CD4-positive, alpha-beta T cell treated with Interleukin-15 for 1 hour (primary cell): Measurements from ENCODE around the gene ZNF205.
"Not testable (repeated sequence)": the region's sequence is repeated elsewhere in the genome, so short reads cannot be mapped to it uniquely, and the experiment has no call there.

Experiments
- DNase-seq: peaks from one replicate; pipeline ENCODE4 v3.0.0-alpha.2; 2020

Gene ZNF205

DNA sequence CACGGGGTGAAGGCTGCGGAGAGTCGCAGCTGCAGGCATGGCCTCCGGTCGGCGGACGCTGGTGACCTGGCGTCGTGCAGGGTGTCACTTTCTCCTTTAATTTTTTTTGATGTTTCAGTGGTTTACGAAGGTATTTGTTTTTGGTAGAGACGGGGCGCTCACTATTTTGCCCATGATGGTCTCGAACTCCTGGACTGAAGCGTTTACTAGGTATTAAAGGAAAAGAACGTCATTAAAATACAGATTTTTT is 39.6 kb downstream of the ZNF205 start:
- DNase-seq: peak; percentile 30

DNA sequence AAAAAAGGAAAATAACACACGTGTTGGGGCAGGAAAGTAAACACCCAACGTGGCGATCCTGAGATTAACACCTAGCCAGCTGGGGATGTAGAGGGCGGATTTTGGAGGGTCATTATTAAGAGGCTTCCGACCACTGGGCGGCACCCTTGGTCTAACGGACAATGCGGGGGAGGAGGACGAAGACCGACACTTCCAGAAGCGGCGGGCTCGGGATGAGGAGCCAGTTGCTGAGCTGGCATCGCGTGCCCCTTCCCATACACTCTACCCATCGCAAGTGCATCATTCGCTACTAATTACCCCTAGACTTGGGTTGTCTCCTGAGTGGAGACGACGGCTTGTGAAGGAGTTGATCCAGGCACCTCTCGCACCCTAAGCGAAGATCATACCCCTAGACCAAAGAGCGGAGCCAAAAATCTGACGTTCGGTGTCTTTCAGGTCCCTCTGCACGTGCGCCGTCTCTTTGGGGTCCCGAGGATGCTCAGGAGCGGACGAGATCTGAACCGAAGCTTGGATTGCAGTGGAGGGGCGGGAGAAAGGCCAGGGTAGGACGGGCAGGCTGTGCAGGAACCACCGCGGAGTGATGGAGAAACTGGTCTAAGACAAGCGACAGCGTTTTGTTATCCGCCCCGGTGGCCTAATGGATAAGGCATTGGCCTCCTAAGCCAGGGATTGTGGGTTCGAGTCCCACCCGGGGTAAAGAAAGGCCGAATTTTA is 40.0 kb downstream of the ZNF205 start:
- peak; percentile 85 for DNase-seq

DNA sequence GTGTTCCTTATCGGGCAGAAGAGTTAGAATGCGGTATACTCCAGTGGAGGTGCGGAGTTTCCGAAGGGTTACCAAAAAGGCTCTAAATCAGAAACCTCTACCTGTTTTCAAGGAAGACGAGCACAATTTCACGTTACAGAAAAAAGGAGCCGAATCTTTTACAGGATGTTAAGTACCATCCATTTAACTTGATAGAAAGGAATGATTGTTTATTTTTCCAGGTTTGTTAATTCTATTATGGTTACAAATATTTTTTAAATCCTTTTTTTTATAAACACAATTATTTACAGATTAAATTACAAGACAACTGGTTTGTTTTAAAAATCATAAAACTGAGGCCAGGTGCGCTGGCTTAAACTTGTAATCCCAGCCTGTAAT is 40.6 kb downstream of the ZNF205 start:
- DNase-seq: no peak

DNA sequence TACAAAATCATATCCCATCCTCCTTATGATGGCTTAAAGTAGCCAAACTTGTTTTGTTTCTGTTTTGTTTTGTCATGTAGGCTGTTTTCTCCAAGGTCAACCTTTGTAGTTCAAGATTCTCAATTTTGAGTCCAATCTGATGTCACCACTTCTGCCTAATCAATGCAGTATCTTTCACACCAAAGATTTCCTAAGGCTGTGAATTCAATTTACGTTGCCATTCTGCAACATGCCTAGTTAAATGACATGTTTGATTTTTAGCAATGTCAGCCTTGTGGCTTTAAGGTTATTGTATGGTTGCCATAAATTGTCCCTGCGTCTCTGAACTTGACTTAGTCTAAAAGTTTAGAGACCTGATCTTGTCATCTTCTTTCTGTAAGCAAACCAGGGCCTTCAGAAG is 42.8 kb downstream of the ZNF205 start:
- no peak for DNase-seq

DNA sequence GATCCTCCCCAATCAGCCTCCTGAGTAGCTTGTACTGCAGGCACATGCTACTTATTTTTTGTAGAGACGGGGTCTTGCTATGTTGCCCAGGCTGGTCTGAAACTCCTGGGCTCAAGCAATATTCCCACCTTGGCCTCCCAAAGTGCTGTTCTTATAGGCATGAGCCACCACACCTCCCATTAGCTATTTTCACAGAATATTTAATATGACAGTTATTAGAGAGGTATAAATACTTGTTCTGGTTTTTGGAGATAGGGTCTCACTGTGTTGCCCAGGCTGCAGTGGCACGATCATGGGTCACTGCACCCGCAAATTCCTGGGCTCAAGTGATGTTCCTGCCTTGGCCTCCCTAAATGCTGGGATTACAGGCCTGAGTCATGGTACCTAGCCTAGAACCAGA is 43.6 kb downstream of the ZNF205 start:
- no peak for DNase-seq

DNA sequence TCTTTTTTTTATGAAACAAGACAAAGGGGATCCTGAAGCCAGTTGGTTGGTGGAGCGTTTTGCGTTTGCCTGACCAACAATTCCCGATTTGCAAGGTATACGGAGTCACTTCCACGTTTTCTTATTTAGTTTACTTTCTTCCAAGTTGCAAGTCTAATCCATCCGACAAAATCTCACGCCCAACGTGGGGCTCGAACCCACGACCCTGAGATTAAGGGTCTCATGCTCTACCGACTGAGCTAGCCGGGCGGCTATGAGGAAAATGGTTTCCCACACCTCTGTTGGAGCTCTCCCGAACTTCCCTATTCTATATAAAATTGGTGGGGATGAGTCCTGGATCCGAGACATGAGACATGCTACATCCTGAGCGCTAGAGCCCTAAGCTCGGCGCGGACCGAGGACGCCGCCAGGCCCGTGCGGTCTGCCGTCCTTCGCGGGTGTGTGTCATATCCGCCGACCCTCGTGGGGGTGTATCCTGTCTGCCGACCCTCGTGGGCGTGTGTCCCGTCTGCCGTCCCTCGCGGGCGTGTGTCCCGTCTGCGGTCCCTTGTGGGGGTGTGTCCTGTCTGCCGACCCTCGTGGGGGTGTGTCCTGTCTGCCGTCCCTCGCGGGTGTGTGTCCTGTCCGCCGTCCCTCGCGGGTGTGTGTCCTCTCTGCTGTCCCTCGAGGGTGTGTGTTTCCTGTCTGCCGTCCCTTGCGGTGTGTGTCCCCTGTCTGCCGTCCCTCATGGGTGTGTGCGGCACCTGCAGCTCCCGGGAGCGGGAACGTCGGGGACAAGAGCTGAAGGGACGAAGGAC is 45.0 kb downstream of the ZNF205 start:
- peak; percentile 83 for DNase-seq

DNA sequence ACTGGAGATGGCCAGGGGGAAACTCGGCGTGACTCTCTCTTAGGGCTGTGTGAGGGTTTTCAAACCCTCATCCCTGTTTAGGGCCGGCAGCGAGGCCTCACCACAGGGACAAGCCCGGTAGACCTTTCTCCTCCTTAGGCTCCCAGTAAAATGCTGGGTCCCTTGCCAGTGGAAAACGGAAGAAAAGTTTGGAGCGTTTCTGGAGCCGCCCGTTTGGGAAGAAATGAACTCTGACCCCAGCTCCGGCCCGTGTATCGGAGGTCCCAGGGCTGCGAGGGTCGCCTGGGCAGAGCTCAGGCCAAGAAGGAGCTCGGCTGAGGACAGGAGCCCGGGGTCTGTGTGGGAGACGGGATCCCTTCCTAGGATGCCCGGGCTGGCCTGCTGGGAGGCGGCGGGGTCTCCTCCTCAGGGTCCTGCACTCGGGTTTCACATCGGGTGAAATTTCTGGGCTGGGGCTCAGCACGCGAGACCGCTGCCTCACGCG is 45.7 kb downstream of the ZNF205 start:
- DNase-seq: no peak

DNA sequence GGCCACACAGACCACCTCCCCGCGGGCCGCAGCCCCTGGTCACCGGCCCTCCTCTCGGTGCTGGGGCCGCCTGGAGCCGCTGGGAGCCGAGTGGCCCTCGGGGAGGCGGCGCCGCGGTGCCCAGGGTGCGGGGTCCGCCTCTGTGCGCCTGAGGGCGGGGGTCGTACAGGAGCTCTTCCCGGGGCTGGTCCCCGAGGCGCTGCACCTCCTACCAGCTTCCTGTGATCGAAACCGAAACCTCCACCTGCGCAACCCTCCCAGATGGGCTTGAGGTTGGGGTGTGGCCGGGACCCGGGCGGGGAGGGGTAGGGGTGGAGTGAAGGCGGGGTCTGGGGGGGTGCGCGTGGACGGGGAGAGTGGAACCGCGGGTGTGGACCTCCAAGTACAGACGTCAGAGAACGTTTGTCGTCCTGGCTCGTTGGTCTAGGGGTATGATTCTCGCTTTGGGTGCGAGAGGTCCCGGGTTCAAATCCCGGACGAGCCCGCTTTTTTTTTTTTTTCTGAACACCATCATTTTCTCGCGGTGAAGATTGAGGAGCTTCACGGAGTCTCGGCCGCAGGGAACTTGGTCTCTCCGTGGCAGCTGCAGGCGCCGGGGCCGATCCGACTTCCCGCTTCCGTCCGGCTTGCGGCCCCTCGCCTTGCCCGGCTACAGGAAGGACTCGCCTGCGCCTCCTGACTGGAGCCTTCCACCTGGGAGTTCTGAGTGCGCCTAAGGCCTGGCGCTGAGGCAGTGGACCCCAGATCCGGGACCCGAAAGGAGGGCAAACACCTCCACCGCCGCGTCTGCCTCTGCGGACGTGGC is 46.3 kb downstream of the ZNF205 start:
- peak; percentile 93 for DNase-seq

DNA sequence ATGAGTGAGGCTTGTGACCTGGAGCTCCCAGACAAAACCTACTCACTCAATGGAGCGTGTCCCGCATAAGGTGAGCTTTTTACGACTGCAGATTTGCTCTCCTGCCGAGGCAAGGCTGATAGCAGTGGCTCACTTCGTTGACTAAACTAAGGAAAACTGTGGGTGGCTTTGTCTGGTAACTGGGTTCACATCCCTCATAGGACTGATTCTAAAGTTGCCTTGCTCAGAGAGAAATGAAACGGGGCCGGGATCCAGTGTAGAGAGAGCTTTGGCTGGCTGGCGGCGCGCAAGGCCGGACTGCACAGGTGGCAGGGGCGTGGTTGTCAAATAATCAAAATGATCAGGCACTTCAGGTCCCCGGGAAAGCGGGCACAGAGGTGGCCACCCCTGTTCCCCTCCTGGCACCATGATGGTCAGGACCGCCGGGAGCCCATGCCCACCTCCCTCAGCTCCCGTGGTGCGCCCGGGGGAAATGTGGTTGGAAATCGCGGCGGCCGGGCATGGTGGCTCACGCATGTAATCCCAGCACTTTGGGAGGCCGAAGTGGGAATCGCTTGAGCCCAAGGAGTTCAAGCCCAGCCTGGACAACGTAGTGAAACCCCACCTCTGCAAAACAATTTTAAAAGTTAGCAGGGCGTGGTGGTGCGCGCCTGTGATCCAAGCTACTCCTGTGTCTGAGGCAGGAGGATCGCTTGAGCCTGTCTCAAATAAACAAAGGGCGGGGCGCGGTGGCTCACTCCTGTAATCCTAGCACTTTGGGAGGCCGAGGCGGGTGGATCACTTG is 49.0 kb downstream of the ZNF205 start:
- DNase-seq: no peak

DNA sequence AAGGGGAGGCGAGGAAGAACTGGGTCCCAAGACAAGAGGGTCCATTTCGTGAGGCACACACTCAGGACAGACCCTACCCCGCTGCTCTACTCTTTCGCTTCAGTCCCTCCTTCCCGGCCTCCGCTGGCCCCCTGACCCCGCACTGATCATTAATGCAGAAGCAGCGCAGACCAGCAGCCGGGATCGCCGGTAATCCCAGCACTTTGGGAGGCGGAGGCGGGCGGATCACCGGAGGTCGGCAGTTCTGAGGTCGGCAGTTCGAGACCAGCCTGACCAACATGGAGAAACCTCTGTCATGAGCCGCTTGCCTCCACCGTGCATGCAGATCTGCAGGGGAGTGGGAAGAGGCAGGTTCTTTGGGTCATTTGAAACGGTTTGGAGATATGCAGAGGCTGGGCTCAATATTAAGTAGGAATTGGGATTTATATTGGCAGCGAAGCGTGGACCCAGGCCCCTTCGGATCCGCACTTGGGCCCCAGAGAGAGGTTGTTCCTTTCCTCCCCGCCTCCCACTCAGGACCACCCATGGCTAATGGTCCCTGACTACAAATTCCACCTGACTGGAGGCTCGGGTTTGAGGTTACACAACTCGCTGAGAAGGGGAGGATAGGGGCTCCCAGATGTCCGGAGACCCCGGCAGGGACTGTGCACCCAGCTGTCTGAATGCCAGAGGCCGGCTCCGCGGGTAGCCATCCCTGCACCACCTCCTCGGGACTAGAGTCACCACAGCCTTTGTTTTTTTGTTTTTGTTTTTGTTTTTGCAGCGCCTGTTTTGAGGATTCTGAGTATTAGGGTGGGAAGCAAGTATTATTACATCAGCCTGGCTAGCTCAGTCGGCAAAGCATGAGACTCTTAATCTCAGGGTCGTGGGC is 52.0 kb downstream of the ZNF205 start:
- no peak for DNase-seq

DNA sequence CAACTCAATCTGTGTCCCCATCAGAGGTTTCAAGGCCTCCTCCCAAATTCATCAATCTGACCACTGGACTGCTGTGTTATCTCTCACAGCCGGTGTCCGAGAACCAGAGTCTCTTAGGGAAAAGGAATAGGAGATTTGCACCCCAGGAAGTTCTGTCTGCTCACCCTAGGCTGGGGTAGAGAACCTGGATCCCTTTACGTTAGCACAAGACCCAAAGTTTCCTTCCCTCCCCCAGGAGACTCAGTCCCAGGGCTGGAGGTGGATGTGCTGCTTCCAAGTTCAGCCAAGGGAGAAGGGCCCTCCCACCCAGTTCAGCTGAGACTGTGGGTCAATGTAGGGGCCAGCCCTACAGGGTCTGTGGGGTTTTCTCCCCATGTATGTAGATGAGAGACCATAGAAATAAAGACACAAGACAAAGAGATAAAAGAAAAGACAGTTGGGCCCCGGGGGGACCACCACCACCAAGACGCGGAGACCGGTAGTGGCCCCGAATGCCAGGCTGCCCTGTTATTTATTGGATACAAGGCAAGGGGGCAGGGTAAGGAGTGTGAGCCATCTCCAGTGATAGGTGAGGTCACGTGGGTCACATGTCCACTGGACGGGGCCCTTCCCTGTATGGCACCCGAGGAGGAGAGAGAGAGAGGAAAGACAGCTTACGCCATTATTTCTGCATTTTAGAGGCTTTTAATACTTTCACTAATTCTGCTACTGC is 52.9 kb downstream of the ZNF205 start:
- no peak for DNase-seq

DNA sequence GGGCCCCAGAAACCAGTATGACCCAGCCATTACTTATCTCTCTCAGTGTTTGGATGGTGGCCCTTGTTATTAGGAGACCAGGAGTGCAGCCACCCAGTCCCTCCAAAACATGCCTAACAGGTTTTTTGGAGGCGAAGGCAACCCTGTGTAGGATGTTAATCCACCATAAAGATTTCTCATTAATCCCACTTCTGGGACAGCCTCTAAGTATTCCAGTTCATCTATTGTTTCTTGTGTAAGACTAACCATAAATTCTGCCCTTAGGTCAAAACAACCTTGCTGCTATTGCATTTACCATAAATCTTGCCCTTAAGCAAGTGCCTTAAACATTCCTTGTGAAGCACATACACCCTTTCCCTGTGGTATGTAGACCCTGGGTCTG is 54.1 kb downstream of the ZNF205 start:
- DNase-seq: no peak

DNA sequence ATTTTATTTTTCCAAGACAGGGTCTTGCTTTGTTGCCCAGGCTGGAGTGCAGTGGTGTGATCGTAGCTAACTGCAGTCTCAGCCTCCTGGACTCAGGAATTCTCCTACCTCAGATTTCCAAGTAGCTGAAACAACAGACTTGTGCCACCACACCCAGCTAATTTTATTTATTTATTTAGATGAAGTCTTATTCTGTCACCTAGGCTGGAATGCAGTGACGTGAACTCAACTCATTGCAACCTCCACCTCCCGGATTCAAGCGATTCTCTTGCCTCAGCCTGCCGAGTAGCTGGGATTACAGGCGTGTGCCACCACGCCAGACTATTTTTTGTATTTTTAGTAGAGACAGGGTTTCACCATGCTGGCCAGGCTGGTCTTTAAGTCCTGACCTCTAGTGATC is 56.3 kb downstream of the ZNF205 start:
- DNase-seq: not testable (repeated sequence)
